ENCODE measurements around the gene SLIT3. TPM values are rescaled to one million over a fixed set of nuclear protein-coding genes. Genes with fewer than 3 reads are reported as not detected.

The SLIT3 gene
- total RNA-seq, 1 experiment from 2014 or later = 0.44 TPM

- no TSS peak for BruUV-seq (replicated peaks)
- H3K4me1 ChIP-seq (ENCODE audit: insufficient read depth, low read length) = no peaks in the 10 kb centered on the region
- no peak for ATAC-seq
Measured at GRCh38 chr5:169272731-169273427, 28.1 kb downstream of the SLIT3 start.

DNA sequence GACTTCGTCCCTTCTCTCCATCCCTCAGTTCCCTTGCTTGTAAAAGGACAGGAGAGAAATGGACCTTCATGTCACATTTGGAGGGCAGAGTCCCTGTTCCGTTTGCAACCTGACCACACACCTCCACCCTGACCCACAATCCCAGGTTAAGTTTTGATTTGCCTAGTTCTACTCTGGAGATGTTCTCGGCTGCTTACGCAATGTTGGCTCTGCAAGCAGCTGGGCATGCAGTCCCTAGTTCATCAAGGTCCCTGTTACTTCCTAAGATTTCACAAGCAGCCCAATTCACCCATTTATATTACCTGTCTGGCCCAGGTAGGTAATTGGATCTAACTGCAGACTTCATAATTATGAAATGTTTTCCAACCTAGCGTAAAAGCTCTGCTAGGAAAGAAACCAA is 28.8 kb downstream of the SLIT3 start:
- Histone ChIP-seq H3F3A (ENCODE audit: low read length, unreplicated experiment) (no peaks in the 10 kb centered on the region), H3K4me1 (ENCODE audit: insufficient read depth, low read length) (no peaks in the 10 kb centered on the region), H3K9ac (ENCODE audit: low read length) (no peak overlapping the region), H3K9me3 (ENCODE audit: low read length) (no peaks in the 10 kb centered on the region), H3K4me3 (ENCODE audit: low read length) (no peak overlapping the region), H3K36me3 (ENCODE audit: low read depth, low read length) (no peaks in the 10 kb centered on the region), H3K79me2 (ENCODE audit: low read length) (no peaks in the 10 kb centered on the region), H4K20me1 (ENCODE audit: low read length) (no peaks in the 10 kb centered on the region), H2AFZ (ENCODE audit: low read length) (no peak overlapping the region), H3K27me3 (ENCODE audit: low read length) (no peaks in the 10 kb centered on the region; the same call in 1 of the 2 replicates), H3K9me2 (replicated peaks; ENCODE audit: low read length) (no peaks in the 10 kb centered on the region), H3K27ac (ENCODE audit: low read length) (no peak overlapping the region), H3K4me2 (ENCODE audit: low read length) (no peak overlapping the region)
- TF ChIP-seq CTCF (conservative IDR thresholded peaks at IDR 0.05; ENCODE audit: low read depth, low read length) = no peak
- no peak for TF ChIP-seq EZH2 (IDR thresholded peaks at IDR 0.05; ENCODE audit: low read length, unreplicated experiment)
- TF ChIP-seq EZH2phosphoT487 (IDR thresholded peaks at IDR 0.05; ENCODE audit: borderline replicate concordance, low read length) = no peak
- ATAC-seq = no peak
- no peak for DNase-seq
- no TSS peak for BruUV-seq (replicated peaks)
- CTCF ChIA-PET = no interaction called here
- POLR2A ChIA-PET (ENCODE audit: unreplicated experiment) = no interaction called here
- intact Hi-C loops (cut with micrococcal nuclease) = no loop called here

More at GRCh38 chr5:169272731-169273427, 28.1 kb downstream of the SLIT3 start:
- H4K20me1 ChIP-seq (ENCODE audit: low read length) = no peaks in the 10 kb centered on the region
- ChIA-PET POLR2A (ENCODE audit: unreplicated experiment) (no interaction called here), CTCF (no interaction called here)
- H3K9me2 ChIP-seq (replicated peaks; ENCODE audit: low read length) = no peaks in the 10 kb centered on the region
- no peaks in the 10 kb centered on the region for H3F3A ChIP-seq (ENCODE audit: low read length, unreplicated experiment)
- H3K27me3 ChIP-seq (ENCODE audit: low read length) = no peaks in the 10 kb centered on the region; the same call in 1 of the 2 replicates
- H3K36me3 ChIP-seq (ENCODE audit: low read depth, low read length) = no peaks in the 10 kb centered on the region
- H3K79me2 ChIP-seq (ENCODE audit: low read length) = no peaks in the 10 kb centered on the region
- no peak overlapping the region for H3K4me2 ChIP-seq (ENCODE audit: low read length)
- no peak overlapping the region for H3K4me3 ChIP-seq (ENCODE audit: low read length)
- no peak overlapping the region for H3K27ac ChIP-seq (ENCODE audit: low read length)
- no peaks in the 10 kb centered on the region for H3K9me3 ChIP-seq (ENCODE audit: low read length)
- intact Hi-C loops (cut with micrococcal nuclease) = no loop called here
- H3K9ac ChIP-seq (ENCODE audit: low read length) = no peak overlapping the region
- TF ChIP-seq EZH2 (IDR thresholded peaks at IDR 0.05; ENCODE audit: low read length, unreplicated experiment) (no peak), CTCF (conservative IDR thresholded peaks at IDR 0.05; ENCODE audit: low read depth, low read length) (no peak), EZH2phosphoT487 (IDR thresholded peaks at IDR 0.05; ENCODE audit: borderline replicate concordance, low read length) (no peak)
- H2AFZ ChIP-seq (ENCODE audit: low read length) = no peak overlapping the region
- DNase-seq = no peak

DNA sequence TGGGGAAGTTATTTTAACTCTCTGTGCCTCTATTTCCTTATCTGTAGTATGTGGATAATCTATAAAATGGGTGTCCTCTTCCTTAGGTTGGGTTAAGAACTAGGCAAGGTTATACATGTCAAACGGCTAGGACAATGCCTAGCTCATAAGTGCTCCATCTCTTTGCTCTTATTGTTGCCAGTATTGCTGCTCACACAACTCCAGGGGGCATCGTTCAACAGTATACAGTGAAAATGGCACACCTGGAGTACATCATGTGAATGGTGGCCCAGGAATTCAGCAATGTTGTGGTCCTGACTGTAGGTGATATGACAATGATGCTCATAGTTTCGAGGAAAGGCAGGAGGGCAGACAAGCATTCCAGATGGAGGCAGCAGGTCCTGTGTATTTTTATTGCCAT is 30.1 kb downstream of the SLIT3 start:
- no TSS peak for BruUV-seq (replicated peaks)
- H3K4me3 ChIP-seq (ENCODE audit: low read length) = no peak overlapping the region
- intact Hi-C loops (cut with micrococcal nuclease) = no loop called here

More for the DNA sequence above, 30.1 kb downstream of the SLIT3 start:
- CTCF ChIA-PET = no interaction called here
- ATAC-seq (no peak), DNase-seq (no peak)
- Histone ChIP-seq H3K9me3 (ENCODE audit: low read length) (no peaks in the 10 kb centered on the region), H3F3A (ENCODE audit: low read length, unreplicated experiment) (no peaks in the 10 kb centered on the region), H3K27me3 (ENCODE audit: low read length) (no peaks in the 10 kb centered on the region; the same call in 1 of the 2 replicates), H3K9ac (ENCODE audit: low read length) (no peak overlapping the region), H3K27ac (ENCODE audit: low read length) (no peak overlapping the region), H3K79me2 (ENCODE audit: low read length) (no peaks in the 10 kb centered on the region), H4K20me1 (ENCODE audit: low read length) (no peaks in the 10 kb centered on the region), H3K36me3 (ENCODE audit: low read depth, low read length) (no peaks in the 10 kb centered on the region), H3K4me2 (ENCODE audit: low read length) (no peak overlapping the region), H2AFZ (ENCODE audit: low read length) (no peak overlapping the region), H3K4me1 (ENCODE audit: insufficient read depth, low read length) (no peaks in the 10 kb centered on the region), H3K9me2 (replicated peaks; ENCODE audit: low read length) (no peaks in the 10 kb centered on the region)
- POLR2A ChIA-PET (ENCODE audit: unreplicated experiment) = no interaction called here
- TF ChIP-seq CTCF (conservative IDR thresholded peaks at IDR 0.05; ENCODE audit: low read depth, low read length) (peak; percentile 33), EZH2phosphoT487 (IDR thresholded peaks at IDR 0.05; ENCODE audit: borderline replicate concordance, low read length) (no peak)

All from PC-3 (cell line).